Effector CD4-positive, alpha-beta T cell (primary cell): ENCODE measurements around the gene EDEM2.
"Not testable (repeated sequence)": the region's sequence is repeated elsewhere in the genome, so short reads cannot be mapped to it uniquely, and the experiment has no call there.

Source experiments
- DNase-seq: peaks from one replicate; pipeline ENCODE4 v3.0.0-alpha.2; 2020

The EDEM2 gene

GRCh38 chr20:35085477-35086225 is 61.5 kb downstream of the EDEM2 start:
- DNase-seq: no peak

DNA sequence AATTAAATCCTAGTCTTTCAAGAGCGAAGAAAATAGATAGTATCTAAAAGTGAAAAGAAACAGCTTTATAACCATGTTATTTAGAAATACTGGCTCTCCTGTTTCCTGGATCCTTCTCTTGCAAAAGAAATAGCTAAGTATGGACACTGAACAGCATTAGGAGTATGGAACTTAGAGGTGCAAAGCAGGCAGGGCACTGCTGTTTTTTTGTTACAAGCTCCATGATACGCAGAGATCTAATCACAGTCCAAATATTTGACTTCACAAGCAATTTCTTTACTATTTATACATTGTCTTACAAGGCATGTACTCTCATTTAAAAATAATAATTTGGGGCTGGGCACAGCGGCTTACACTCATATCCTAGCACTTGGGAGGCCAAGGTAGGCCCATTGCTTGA is 62.1 kb downstream of the EDEM2 start:
- no peak for DNase-seq

- DNase-seq: not testable (repeated sequence)
Measured at GRCh38 chr20:35080348-35080642, 66.8 kb downstream of the EDEM2 start.

DNA sequence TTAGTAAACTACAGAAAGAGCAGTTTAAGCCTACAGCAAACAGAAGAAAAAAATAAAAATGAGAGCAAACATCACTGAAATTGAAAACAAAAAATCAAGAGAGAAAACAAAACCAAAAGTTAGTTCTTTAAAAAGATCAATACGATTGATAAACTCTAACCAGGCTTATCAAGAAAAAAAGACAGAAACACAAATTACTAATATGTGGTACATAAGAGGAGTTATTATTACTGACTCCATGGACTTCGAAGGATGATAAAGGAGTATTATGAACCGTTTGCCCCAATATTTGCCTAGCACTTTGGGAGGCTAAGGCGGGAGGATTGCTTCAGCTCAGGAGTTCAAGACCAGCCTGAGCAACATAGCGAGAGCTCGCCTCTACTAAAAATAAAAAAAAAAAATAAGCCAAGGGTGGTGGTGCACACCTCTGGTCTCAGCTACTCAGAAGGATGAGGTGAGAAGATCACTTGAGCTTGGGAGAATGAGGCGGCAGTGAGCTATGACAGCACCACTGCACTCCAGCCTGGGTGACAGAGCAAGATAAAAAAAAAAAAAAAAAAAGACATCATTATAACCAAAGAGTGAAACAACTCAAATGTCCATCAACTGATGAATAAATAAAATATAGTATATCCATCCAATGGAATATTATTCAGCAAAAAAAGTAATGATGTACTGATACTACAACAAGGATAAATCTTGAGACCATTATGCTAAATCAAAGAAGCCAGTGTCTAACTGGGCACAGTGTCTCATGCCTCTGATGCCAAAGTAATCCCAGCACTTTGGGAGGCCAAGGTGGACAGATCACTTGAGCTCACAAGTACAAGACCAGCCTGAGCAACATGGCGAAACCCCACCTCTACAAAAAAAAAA is 67.4 kb downstream of the EDEM2 start:
- DNase-seq: no peak

DNA sequence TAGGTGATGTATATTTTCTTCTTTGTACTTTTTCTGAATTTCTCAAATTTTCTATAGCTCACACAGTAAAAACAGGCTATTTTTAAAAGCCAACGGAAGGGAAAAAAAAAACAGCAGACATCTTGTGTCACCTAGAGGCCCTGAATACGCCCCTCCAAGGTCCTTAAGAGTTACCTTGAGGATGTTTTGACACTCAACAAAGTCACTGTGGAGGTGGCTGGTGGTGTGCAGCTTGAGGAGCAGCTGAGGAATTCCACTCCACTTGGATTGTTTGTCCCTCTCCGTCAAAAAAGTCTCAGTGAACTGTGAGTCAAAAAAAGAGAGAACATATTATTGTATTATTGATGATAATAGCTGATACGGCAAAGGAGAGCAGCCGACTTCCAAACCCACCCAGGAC is 69.3 kb downstream of the EDEM2 start:
- DNase-seq: no peak

DNA sequence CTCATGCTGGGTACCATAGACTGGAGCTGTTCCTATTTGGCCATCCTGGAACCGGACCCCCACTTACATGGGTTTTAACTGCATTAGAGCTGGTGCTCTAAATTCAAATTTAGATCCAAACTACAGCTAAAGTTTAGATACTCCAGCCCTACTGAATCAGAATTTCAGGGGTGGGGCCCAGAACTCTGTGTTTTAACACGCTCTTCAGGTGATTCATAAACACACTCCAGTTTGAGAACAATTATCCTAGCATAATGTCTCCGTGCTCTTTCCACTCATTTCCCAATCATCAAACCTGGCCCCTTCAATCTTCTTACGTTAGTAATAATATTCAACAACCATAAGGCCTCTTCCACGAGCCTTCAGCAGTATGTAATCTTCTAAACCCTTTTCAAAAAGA is 69.8 kb downstream of the EDEM2 start:
- DNase-seq: no peak

DNA sequence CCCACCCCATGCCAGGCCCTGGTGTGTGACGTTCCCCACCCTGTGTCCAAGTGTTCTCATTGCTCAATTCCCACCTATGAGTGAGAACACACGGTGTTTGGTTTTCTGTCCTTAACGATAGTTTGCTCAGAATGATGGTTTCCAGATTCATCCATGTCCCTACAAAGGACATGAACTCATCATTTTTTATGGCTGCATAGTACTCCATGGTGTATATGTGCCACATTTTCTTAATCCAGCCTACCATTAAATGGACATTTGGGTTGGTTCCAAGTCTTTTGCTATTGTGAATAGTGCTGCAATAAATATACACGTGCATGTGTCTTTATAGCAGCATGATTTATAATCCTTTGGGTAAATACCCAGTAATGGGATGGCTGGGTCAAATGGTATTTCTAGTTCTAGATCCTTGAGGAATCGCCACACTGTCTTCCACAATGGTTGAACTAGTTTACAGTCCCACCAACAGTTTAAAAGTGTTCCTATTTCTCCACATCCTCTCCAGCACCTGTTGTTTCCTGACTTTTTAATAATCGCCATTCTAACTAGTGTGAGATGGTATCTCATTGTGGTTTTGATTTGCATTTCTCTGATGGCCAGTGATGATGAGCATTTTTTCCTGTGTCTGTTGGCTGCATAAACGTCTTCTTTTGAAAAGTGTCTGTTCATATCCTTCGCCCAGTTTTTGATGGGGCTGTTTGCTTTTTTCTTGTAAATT is 75.5 kb downstream of the EDEM2 start:
- not testable (repeated sequence) for DNase-seq

DNA sequence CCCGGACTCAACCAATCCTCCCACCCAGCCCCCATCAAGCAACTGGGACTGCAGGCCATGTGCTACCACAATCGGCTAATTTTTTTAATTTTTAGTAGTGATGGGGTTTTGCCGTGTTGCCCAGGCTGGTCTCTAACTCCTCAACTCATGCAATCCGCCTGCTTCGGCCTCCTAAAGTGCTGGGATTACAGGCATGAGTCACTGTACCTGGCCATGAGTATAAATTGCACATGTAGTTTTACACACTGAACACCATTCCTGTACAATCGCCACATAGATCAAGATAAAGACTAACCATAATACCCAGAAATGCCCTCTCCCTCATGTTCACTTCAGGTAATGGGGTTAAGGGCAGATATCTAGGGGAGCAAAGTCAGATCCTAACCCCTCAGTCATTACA is 80.9 kb downstream of the EDEM2 start:
- DNase-seq: no peak
